Ammon's horn (tissue), 1 donor: ENCODE data around the gene DLGAP3.

Experiments used
- DNase-seq: peaks from one replicate; pipeline ENCODE4 v3.0.0-alpha.2; 2016; ENCODE audit warnings: low spot score

The DLGAP3 gene

GRCh38 chr1:34928699-34929496 is 552 bp downstream of the DLGAP3 start:
- DNase-seq = no peak

DNA sequence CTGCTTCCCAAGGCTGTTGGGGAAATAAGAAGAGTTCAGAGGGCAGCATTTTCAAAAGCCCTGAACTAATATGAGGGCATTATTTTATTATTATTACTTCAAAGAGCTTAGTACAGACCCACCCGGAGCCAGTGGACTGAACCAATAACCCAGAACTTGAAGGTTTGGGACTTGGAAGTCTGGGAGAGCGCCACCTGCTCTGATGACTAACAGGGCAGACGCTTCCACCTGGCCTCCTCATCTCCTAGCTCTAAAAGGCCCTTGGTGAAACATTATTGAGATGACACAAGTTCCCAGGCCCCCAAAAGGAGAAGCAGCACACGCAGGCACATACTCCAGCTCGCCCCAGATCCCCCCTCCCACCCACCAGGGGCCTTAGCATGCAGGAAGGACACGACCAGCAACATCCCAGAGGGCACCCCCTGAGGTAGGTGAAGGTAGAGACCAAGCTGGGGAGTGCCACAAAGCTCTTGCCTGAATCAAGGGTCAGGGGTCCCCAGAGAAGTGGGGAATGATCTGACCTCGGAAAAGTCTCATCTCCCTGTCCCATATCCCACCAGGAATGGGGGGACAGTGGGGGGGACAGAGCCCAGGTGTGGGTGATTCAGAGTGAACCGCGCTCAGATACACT is 1.3 kb downstream of the DLGAP3 start:
- DNase-seq = no peak

DNA sequence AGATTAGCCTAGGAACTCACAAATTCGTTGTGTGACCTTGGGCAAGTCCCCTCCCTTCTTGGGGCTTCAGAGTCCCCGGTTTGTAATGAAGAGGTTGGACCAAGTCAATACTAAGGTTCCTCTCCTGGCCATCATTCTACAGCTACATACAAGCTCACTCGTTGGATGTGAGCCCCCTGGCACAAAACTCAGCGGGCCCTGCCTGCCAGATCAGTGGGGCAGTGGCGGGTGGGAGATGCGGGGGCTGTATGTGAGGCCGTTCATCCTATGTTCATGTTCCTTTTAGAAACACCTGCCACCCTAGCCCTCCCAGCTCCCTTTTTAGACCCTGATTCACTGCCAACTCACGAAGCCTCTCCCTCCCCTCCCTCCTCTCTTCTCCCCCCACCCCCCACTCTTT is 2.1 kb downstream of the DLGAP3 start:
- DNase-seq = no peak

GRCh38 chr1:34926894-34927293 is 2.6 kb downstream of the DLGAP3 start:
- no peak for DNase-seq

DNA sequence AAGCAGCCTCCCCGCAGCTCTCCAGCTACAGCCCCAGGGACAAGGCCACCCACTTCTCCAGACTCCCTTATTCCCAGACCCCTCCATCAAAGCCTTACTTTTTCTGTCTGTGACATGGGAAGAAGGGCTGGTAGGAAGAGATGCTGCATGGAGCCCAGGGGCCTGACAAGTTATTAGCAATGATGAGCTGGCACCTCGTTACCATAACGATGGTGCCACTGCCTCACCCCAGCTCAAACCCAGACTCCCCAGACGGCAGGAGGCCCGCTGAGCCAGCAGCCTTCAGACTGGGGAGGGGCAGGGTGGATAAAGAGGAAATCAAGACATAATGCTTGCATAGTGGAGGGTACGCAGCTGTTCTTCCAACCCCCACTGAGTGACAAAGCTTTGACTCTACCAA is 3.3 kb downstream of the DLGAP3 start:
- no peak for DNase-seq

- no peak for DNase-seq
Observed at GRCh38 chr1:34925730-34926129, 3.7 kb downstream of the DLGAP3 start.

GRCh38 chr1:34924759-34925555 is 4.5 kb downstream of the DLGAP3 start:
- no peak for DNase-seq

- DNase-seq = no peak
Observed at GRCh38 chr1:34923490-34923889, 6.0 kb downstream of the DLGAP3 start.

DNA sequence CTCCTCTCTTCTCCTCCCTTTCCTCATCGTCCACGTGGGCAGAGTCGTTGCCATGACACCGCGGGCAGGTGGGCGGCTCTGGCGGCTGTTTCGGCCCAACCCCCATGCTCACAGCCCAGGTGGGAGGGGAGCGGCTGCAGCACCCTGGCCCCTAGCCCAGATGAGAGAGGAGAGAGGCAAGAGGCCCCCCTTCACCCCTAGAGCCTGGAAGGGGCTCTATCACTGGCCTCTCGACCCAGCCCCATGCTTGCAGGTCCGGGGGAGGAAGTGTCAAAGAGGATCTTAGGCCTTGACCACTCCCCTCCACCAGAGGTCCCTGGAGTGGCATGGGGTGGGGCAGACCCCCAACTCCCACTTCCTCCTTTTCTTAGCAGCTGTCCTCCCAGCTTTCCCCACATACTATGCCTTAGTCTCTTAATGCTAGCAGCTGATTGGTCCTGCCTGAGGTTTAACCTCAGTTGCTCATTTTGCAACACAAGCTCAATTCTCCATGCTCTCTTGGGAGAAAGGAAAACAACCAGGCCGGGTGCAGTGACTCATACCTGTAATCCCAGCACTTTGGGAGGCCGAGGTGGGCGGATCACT is 10.4 kb downstream of the DLGAP3 start:
- DNase-seq = peak; percentile 70

- no peak for DNase-seq
Observed at GRCh38 chr1:34918386-34918976, 11.0 kb downstream of the DLGAP3 start.

- no peak for DNase-seq
Observed at GRCh38 chr1:34917017-34917416, 12.4 kb downstream of the DLGAP3 start.

- no peak for DNase-seq
Observed at GRCh38 chr1:34916104-34916503, 13.3 kb downstream of the DLGAP3 start.

DNA sequence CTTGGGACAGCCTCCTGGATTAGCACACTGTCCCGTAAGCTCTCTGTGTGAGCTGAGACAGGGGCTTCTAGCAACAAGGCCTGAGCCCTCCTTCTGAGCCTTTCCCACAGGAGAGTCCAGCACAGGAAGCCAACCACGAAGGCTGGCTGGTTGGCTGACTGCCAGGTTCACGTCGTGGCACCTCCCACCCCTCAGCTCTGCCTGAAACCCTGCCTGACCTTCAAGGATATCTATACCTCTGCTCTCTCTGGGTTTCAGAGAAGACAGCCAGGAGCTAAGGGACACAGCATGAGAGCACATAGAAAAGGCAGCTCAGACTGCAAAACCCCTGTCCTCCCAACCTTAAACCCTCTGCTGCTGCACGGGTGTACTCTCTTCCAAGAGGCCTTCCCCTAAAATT is 13.9 kb downstream of the DLGAP3 start:
- no peak for DNase-seq

DNA sequence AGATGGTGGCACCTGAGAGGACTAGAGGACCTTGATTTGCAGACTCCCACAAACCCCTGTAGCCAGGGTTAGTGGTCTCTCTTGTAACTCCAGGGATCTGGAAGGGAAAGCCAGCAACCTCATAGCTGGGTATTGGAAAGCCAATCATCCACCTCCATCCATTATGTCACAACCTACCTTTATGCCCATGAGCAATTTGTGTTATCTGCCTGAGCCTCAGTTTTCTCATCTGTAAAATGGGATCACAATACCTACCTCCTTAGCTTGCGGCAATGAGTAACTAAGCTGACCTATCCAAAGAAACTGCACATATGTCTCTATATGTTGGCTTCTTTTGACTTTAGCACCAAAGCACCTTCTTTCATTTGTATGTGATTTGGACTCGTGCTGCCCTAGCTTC is 14.5 kb downstream of the DLGAP3 start:
- DNase-seq = no peak

DNA sequence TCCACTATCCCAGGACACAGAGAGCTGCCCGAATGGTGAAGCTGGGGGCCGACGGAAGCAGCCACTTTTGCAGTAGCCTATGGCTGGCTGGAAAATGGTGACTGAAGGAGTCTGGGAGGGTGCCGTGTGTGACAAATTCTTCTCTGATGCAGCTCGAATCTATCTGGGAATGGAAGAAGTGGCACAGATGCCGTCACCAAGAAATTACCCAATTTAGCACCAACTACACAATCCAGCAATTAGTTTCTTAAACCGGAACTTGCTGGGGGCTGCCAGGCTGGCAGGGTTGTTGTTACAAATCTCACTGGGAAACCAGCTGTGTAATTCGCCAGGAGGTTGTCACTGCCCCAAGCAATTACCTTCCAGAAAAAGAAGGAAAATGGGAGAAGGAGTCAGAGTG is 18.0 kb downstream of the DLGAP3 start:
- DNase-seq = no peak

- no peak for DNase-seq
Observed at GRCh38 chr1:34910425-34910824, 19.0 kb downstream of the DLGAP3 start.

DNA sequence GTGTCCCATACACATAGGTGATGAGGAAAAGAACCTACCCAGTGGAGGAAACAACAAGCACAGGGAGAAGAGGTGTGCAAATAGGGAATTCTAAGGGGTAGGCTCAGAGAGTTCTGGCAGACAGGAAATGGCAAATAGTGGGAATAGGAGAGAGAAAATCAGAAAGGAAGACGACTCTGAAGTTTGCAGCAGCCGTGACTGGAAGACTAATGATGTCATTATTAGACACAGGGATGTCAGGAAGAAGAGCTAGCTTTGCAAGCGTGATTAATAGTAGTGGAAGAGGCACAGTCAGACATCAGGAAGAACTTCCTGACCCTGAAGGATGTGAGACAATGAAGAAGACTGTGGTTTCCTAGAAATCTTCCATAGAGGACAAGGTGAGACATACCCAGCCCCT is 21.1 kb downstream of the DLGAP3 start:
- DNase-seq = no peak

GRCh38 chr1:34907487-34908090 is 21.9 kb downstream of the DLGAP3 start:
- DNase-seq = no peak

DNA sequence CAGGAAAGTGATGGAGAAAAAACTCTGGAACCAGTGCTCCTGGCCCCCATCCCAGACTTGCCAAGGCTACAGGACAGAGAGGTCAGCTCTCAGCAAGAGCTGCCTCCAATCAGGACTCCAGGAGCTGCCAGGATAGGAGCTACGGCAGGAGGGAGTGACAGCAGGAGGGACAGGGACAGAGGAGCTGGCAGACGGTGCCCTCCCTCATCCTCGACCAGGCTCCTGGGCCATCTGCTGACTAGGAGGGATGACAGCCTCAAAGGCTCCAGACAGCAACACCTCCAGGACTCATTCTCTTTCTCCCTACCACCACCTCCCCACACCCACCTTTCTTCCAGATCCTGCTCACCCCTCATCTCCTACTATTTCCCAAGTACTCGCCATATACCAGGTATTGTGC is 22.7 kb downstream of the DLGAP3 start:
- no peak for DNase-seq

DNA sequence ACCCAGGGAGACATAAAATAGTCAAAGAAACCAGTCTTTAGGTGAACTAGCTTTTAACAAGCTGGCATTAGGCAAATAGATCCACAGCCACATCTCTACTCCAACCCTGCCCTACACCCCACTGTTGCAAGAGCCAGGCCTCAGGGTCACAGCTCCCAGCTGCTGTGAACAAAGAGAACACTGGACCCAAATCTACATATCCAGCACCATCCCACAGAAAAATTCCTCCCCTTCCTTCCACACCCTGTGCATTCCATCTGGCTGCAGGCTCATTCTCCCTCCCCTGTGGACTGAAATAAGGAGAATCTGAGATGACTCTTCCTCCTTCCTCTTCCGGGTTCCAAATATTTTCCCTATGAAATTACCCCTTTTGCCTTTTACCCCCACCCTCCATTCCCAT is 23.2 kb downstream of the DLGAP3 start:
- no peak for DNase-seq

- no peak for DNase-seq
Observed at GRCh38 chr1:34905098-34905459, 24.4 kb downstream of the DLGAP3 start.
